Suprapubic skin (tissue), 4 donors: ENCODE results near the gene SERPINB1. TPM values are rescaled to one million over a fixed set of nuclear protein-coding genes. Genes with fewer than 3 reads are reported as not detected.

Experiments
- DNase-seq, 2 donors: peaks; one replicate each; pipeline ENCODE4 v3.0.0-alpha.2; 2019; ENCODE audit warnings: low spot score in 2 of 2
- H3K27ac ChIP-seq: fragments of 200-600 bp; sonication (generic); one replicate; pipeline ENCODE4 v1.5.1; 2019
- H3K27me3 ChIP-seq: fragments of 200-600 bp; sonication (generic); one replicate; pipeline ENCODE4 v1.5.1; 2019
- H3K36me3 ChIP-seq: fragments of 200-600 bp; sonication (generic); one replicate; pipeline ENCODE4 v1.5.1; 2019
- H3K4me1 ChIP-seq: fragments of 200-600 bp; sonication (generic); one replicate; pipeline ENCODE4 v1.5.1; 2019
- H3K4me3 ChIP-seq: fragments of 200-600 bp; sonication (generic); one replicate; pipeline ENCODE4 v1.5.1; 2019; ENCODE audit warnings: mild to moderate bottlenecking
- H3K9me3 ChIP-seq: fragments of 200-600 bp; sonication (generic); one replicate; pipeline ENCODE4 v1.5.1; 2019
- EP300 ChIP-seq: sonication (generic); formaldehyde crosslinking; IDR thresholded peaks from one replicate; pipeline ENCODE4 v1.6.1; 2017; ENCODE audit warnings: antibody characterized with exemption
- POLR2A ChIP-seq, 2 donors: fragments of 450-650 bp; IDR thresholded peaks; one replicate each; pipeline ENCODE4 v1.6.1; 2017; ENCODE audit warnings: antibody characterized with exemption in 2 of 2, mild to moderate bottlenecking in 2 of 2, moderate library complexity in 2 of 2
- POLR2AphosphoS5 ChIP-seq, 3 donors: sonication (generic); formaldehyde crosslinking; IDR thresholded peaks; one replicate each; pipeline ENCODE4 v1.6.1; 2017; ENCODE audit warnings: antibody characterized with exemption in 3 of 3
- WGBS: methylation state at CpG from one replicate; pipeline ENCODE4 v1.1.5; 2018; 5-methylcytosine and 5-hydroxymethylcytosine counted together
- total RNA-seq, 4 donors: library from RNA; depleted of rRNA; stranded (reverse); fragments of >200 nt; gene quantifications; one replicate each; pipeline ENCODE4 v1.1.0, GENCODE V29; 2016
- TF ChIP-seq, protein P1 (sequence below), 2 donors: fragments of 200-600 bp in 1 of 2; fragments of 450-650 bp in 1 of 2; sonication (generic) in 1 of 2; IDR thresholded peaks; one replicate each; pipeline ENCODE4 v1.5.1; 2016 to 2019; ENCODE audit warnings: antibody characterized with exemption in 2 of 2, mild to moderate bottlenecking in 1 of 2, moderate library complexity in 1 of 2

SERPINB1 gene
- total RNA-seq, 4 donors from 2014 or later, result 11.8 to 20.6 (median 16.9) TPM

- no peak overlapping the region for H3K27ac ChIP-seq
- WGBS, result 92% methylated on average over 10 of the region's 10 CpGs
- DNase-seq, result no peak
Observed at GRCh38 chr6:2782825-2783187, 58.9 kb downstream of the SERPINB1 start.

DNA sequence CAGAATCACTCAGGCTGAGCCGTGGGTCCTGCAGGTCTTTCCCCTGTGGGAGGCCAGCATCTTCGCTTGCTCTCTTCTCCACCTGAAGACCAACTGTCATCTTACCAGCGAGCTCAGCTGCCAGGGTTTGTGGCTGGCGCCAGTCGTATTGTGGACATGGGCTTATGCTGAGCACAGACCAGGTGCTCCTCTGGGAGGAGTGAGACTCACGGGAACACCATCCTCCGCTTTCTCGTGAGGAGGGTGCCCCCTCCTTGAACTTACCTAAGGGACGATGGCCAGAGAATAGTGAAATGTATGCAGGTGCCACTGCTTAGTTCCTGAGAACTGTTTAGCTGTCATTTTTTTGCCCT lies 59.3 kb downstream of the SERPINB1 start:
- no peaks in the 10 kb centered on the region for H3K9me3 ChIP-seq
- no peaks in the 10 kb centered on the region for H3K4me1 ChIP-seq
- no peaks in the 10 kb centered on the region for H3K27me3 ChIP-seq
- peak in 1 of 2 donors; percentile 56 for DNase-seq
- H3K4me3 ChIP-seq, result no peak overlapping the region
- peaks cover 58% of the 10 kb centered on the region for H3K36me3 ChIP-seq
- no peak overlapping the region for H3K27ac ChIP-seq
- no peak for TF ChIP-seq POLR2AphosphoS5 (IDR thresholded peaks at IDR 0.05)
- TF ChIP-seq, protein P1, sequence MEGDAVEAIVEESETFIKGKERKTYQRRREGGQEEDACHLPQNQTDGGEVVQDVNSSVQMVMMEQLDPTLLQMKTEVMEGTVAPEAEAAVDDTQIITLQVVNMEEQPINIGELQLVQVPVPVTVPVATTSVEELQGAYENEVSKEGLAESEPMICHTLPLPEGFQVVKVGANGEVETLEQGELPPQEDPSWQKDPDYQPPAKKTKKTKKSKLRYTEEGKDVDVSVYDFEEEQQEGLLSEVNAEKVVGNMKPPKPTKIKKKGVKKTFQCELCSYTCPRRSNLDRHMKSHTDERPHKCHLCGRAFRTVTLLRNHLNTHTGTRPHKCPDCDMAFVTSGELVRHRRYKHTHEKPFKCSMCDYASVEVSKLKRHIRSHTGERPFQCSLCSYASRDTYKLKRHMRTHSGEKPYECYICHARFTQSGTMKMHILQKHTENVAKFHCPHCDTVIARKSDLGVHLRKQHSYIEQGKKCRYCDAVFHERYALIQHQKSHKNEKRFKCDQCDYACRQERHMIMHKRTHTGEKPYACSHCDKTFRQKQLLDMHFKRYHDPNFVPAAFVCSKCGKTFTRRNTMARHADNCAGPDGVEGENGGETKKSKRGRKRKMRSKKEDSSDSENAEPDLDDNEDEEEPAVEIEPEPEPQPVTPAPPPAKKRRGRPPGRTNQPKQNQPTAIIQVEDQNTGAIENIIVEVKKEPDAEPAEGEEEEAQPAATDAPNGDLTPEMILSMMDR (IDR thresholded peaks at IDR 0.05), result no peak
- TF ChIP-seq POLR2A (IDR thresholded peaks at IDR 0.05), result no peak
- no peak for TF ChIP-seq EP300
- 89% methylated on average over 8 of the region's 9 CpGs for WGBS

More at GRCh38 chr6:2782825-2783187, 58.9 kb downstream of the SERPINB1 start:
- Histone ChIP-seq H3K36me3 (peaks cover 58% of the 10 kb centered on the region), H3K9me3 (no peaks in the 10 kb centered on the region), H3K4me1 (no peaks in the 10 kb centered on the region), H3K4me3 (no peak overlapping the region), H3K27me3 (no peaks in the 10 kb centered on the region)
- no peak for TF ChIP-seq EP300
- TF ChIP-seq POLR2AphosphoS5 (IDR thresholded peaks at IDR 0.05), result no peak
- TF ChIP-seq POLR2A (IDR thresholded peaks at IDR 0.05), result no peak
- TF ChIP-seq, protein P1 (IDR thresholded peaks at IDR 0.05), result no peak

Other genes starting within 250 kb of the SERPINB1 start
- gene MYLK4, start 90.9 kb downstream of the SERPINB1 start, total RNA-seq, result 1 to 10 TPM; 1.8 to 6.6 (median 3.5) TPM
- gene WRNIP1, start 76.5 kb downstream of the SERPINB1 start, total RNA-seq, result 10 to 100 TPM; 56.9 to 66.7 (median 63.4) TPM
- 1 to 10 TPM; 1.0 to 4.0 (median 2.5) TPM for gene SERPINB9, start 61.4 kb upstream of the SERPINB1 start, total RNA-seq
- gene SERPINB6, start 129.7 kb upstream of the SERPINB1 start, total RNA-seq, result 10 to 100 TPM; 26.8 to 53.4 (median 36.8) TPM
- 10 to 100 TPM; 22.8 to 40.4 (median 38.3) TPM for gene NQO2, start 158.0 kb upstream of the SERPINB1 start, total RNA-seq
- 10 to 100 TPM; 25.6 to 37.6 (median 32.2) TPM for gene RIPK1, start 226.6 kb upstream of the SERPINB1 start, total RNA-seq